HUDEP-2 (cell line): ENCODE data around the gene OSGIN1.
A peak's percentile ranks its signal among the peaks of the same experiment; 100 is the strongest.

Experiments
- DNase-seq, 76 experiments: peaks; one replicate each; lab custom pipeline; 2025; ENCODE audit not compliant: unreplicated experiment in 76 of 76; lab: John Stamatoyannopoulos, UW

OSGIN1 gene

GRCh38 chr16:83969771-83970429 is 16.9 kb downstream of the OSGIN1 start:
- no peak for DNase-seq

GRCh38 chr16:83970430-83970815 is 17.4 kb downstream of the OSGIN1 start:
- no peak for DNase-seq

- no peak for DNase-seq
Measured at GRCh38 chr16:83971165-83972130, 18.4 kb downstream of the OSGIN1 start.

GRCh38 chr16:83972256-83973008 is 19.4 kb downstream of the OSGIN1 start:
- no peak for DNase-seq

GRCh38 chr16:83973077-83973476 is 20.0 kb downstream of the OSGIN1 start:
- DNase-seq = no peak

GRCh38 chr16:83973581-83974385 is 20.7 kb downstream of the OSGIN1 start:
- no peak for DNase-seq

- no peak for DNase-seq
Measured at GRCh38 chr16:83974475-83974874, 21.4 kb downstream of the OSGIN1 start.

- no peak for DNase-seq
Measured at GRCh38 chr16:83975590-83976260, 22.7 kb downstream of the OSGIN1 start.

- no peak for DNase-seq
Measured at GRCh38 chr16:83977056-83977815, 24.2 kb downstream of the OSGIN1 start.

GRCh38 chr16:83978401-83978904 is 25.4 kb downstream of the OSGIN1 start:
- no peak for DNase-seq

- DNase-seq = no peak
Measured at GRCh38 chr16:83979441-83979840, 26.4 kb downstream of the OSGIN1 start.

- no peak for DNase-seq
Measured at GRCh38 chr16:83980794-83981193, 27.8 kb downstream of the OSGIN1 start.

- no peak for DNase-seq
Measured at GRCh38 chr16:83981799-83982198, 28.8 kb downstream of the OSGIN1 start.

- no peak for DNase-seq
Measured at GRCh38 chr16:83983491-83983890, 30.5 kb downstream of the OSGIN1 start.

- no peak for DNase-seq
Measured at GRCh38 chr16:83989300-83989699, 36.3 kb downstream of the OSGIN1 start.

GRCh38 chr16:83990492-83990891 is 37.5 kb downstream of the OSGIN1 start:
- no peak for DNase-seq

GRCh38 chr16:83992624-83993023 is 39.6 kb downstream of the OSGIN1 start:
- DNase-seq = peak in 3 of 76 experiments; percentile 2 to 22 (median 5)

GRCh38 chr16:83994087-83994486 is 41.0 kb downstream of the OSGIN1 start:
- DNase-seq = no peak

- DNase-seq = no peak
Measured at GRCh38 chr16:83994703-83995102, 41.7 kb downstream of the OSGIN1 start.
